Muscle of leg (tissue), 11 donors: ENCODE results near the gene WNT8B. TPM values are rescaled to one million over a fixed set of nuclear protein-coding genes. Genes with fewer than 3 reads are reported as not detected.

ENCODE experiments used
- DNase-seq: peaks from one replicate; pipeline ENCODE4 v3.0.0; 2013
- H3K27ac ChIP-seq: one replicate; pipeline ENCODE4 v1.5.1; 2013; ENCODE audit warnings: mild to moderate bottlenecking, low read length, control low read depth
- H3K27me3 ChIP-seq: one replicate; pipeline ENCODE4 v1.6.1; 2013; ENCODE audit warnings: low read length; ENCODE audit not compliant: control insufficient read depth, insufficient read depth
- H3K36me3 ChIP-seq: one replicate; pipeline ENCODE4 v1.6.1; 2013; ENCODE audit warnings: low read length; ENCODE audit not compliant: control insufficient read depth, insufficient read depth
- H3K4me1 ChIP-seq: one replicate; pipeline ENCODE4 v1.6.1; 2013; ENCODE audit warnings: low read length; ENCODE audit not compliant: control insufficient read depth, insufficient read depth
- H3K4me3 ChIP-seq: one replicate; pipeline ENCODE4 v1.5.1; 2013; ENCODE audit warnings: low read length, control low read depth
- H3K9me3 ChIP-seq: replicated peaks from 2 replicates; pipeline ENCODE4 v1.6.1; 2013; ENCODE audit warnings: low read depth, low read length; ENCODE audit not compliant: control insufficient read depth
- WGBS: methylation state at CpG from one replicate; pipeline ENCODE4 v1.1.5; 2013; ENCODE audit warnings: missing lambda C conversion rate; ENCODE audit not compliant: insufficient coverage; 5-methylcytosine and 5-hydroxymethylcytosine counted together
- polyA plus RNA-seq, 8 donors: library from polyadenylated mRNA; unstranded; fragments of 120-200 nt; gene quantifications; one replicate each; pipeline versions ENCODE4 v1.2.1 to v1.2.3, GENCODE V29; 2013; ENCODE audit warnings: inconsistent platforms in 1 of 8, low replicate concordance in 1 of 8; ENCODE audit not compliant: insufficient read length in 8 of 8, insufficient read depth in 1 of 8
- total RNA-seq: library from RNA; stranded (reverse); fragments of 120-200 nt; gene quantifications from one replicate; pipeline ENCODE4 v1.2.4, GENCODE V29; 2013

Gene WNT8B
- total and polyA plus RNA-seq, 9 donors, result 0.05 to 0.11 TPM; not detected in 7

DNA sequence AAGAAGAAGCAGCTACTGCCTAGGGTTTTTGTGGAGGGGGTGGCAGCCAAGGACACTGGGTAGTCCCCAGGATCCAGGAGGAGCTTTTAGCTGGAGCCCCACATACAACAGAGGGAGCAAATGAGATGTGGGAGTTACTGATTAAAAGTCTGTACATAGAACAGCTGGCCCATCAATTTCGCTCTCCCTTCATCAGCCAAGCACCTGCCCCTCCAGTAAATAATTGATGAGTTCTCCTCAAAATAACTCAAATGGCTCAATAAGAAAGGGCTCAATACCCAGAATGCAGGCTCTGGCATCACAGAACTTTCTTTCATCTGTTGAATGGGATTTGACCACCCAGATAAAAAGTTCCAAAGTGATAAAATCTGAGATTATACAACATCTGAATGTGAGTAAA, 15.1 kb upstream of the WNT8B start:
- H3K9me3 ChIP-seq, result no peaks in the 10 kb centered on the region
- H3K27ac ChIP-seq, result no peak overlapping the region
- no CpG with 5 or more reads among the region's 1 CpG for WGBS

DNA sequence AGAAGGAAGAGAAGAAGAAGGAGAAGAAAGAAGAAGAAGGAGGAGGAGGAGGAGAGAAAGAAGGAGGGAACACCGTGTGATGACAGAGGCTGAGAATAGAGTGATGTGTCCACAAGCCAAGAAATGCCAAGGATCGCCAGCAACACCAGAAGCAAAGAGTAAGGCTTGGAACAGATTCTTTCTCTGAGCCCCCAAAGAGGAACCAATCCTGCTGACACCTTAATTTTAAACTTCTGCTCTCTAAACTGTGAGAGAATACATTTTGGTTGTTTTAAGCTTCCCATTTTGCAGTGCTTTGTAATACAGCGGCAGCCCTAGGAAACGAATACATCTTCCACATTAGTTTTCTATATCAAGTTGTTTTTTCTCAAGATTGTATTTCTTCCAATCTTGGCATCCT, 13.9 kb upstream of the WNT8B start:
- no peaks in the 10 kb centered on the region for H3K9me3 ChIP-seq
- H3K36me3 ChIP-seq, result no peaks in the 10 kb centered on the region
- no peak overlapping the region for H3K27ac ChIP-seq
- no peaks in the 10 kb centered on the region for H3K4me1 ChIP-seq
- no peak overlapping the region for H3K4me3 ChIP-seq
- H3K27me3 ChIP-seq, result peaks cover 4% of the 10 kb centered on the region
- 81% methylated on average over 2 of the region's 4 CpGs for WGBS
- DNase-seq, result peak; percentile 44

More for the DNA sequence above, 15.1 kb upstream of the WNT8B start:
- Histone ChIP-seq H3K4me1 (no peaks in the 10 kb centered on the region), H3K27me3 (peaks cover 4% of the 10 kb centered on the region), H3K4me3 (no peak overlapping the region), H3K36me3 (no peaks in the 10 kb centered on the region)
- no peak for DNase-seq

DNA sequence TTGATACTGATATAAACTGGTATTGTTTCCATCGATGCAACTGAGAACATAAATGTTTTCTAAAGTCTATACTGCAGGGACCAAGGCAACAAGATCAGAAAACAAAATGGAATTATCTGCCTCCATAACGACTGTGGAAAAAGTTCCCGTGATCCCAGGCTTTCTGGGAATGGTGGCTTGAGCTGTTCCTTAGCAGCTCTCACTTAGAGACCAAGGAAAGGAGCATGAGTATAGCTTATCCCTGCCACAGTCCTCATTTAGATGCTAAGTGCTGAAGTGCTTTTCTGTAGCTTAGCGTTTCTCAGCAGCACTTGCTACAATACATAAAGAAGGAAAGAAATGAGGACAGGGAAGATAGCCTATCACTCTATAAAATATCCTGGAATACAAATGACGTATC, 5.5 kb downstream of the WNT8B start:
- Histone ChIP-seq H3K27me3 (no peaks in the 10 kb centered on the region), H3K27ac (no peak overlapping the region), H3K9me3 (no peaks in the 10 kb centered on the region), H3K4me1 (no peaks in the 10 kb centered on the region), H3K4me3 (no peak overlapping the region), H3K36me3 (no peaks in the 10 kb centered on the region)
- DNase-seq, result no peak
- WGBS, result 56% methylated on average over 3 of the region's 5 CpGs

DNA sequence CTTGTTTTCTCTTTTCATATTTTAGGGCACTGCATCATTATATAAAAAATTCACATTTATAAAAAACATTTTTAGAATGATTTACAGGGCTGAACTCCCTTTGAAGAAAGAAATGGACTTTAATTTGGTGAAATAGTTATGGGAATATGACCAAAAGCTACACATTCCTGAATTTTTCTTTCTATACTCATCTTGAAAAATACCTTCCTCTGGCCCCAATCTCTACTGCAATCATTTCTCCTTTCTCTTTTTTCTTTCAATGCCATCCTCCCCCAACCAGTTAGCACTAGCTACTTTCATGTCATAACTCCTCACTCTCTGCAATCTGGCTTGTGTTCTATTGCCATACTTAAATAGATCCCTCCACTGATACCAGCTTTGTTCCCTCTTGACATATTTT, 6.2 kb downstream of the WNT8B start:
- Histone ChIP-seq H3K4me3 (no peak overlapping the region), H3K27ac (no peak overlapping the region), H3K9me3 (no peaks in the 10 kb centered on the region), H3K4me1 (no peaks in the 10 kb centered on the region), H3K27me3 (no peaks in the 10 kb centered on the region), H3K36me3 (no peaks in the 10 kb centered on the region)
- no peak for DNase-seq

DNA sequence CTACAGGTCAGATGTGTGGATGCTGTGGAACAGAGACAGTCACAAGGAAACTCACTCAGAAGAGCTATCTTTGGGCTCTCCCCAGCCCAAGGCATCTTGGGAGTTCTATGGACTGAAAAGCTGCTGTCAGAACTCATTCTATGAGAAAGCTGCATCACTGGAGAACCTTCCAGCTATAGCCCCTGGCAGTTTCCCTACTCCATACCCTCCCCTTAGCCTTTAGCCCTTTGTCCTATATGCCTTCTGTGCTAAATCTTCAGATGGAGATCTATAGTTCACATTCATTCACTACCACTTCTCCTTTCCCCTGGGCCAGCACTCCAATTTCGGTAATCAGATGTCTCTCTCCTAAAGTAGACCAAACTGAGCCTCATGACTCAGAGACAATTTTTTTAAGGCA, 6.9 kb downstream of the WNT8B start:
- Histone ChIP-seq H3K27me3 (no peaks in the 10 kb centered on the region), H3K36me3 (no peaks in the 10 kb centered on the region), H3K27ac (no peak overlapping the region), H3K4me3 (no peak overlapping the region), H3K9me3 (no peaks in the 10 kb centered on the region), H3K4me1 (no peaks in the 10 kb centered on the region)
- 60% methylated on average over 1 of the region's 1 CpG for WGBS
- no peak for DNase-seq

DNA sequence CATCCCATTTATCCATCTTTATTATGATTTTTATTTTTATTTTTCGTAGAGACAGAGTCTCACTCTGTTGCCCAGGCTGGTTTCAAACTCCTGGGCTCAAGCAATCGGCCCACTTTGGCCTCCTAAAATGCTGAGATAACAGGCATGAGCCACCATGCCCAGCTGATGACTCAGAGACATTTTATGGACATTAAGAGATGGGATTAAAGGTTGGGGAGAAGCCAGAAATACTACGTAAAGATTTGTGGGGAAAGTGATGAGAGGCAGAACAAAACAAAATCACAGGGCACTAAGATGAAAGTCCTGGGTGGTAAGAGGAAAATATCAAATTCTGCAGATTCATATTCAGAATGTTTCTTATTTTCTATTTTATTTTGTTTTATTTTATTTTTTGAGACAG, 7.6 kb downstream of the WNT8B start:
- no peaks in the 10 kb centered on the region for H3K27me3 ChIP-seq
- no peaks in the 10 kb centered on the region for H3K36me3 ChIP-seq
- DNase-seq, result no peak
- H3K4me1 ChIP-seq, result no peaks in the 10 kb centered on the region
- 80% methylated on average over 2 of the region's 3 CpGs for WGBS
- H3K9me3 ChIP-seq, result no peaks in the 10 kb centered on the region
- no peak overlapping the region for H3K4me3 ChIP-seq
- no peak overlapping the region for H3K27ac ChIP-seq

DNA sequence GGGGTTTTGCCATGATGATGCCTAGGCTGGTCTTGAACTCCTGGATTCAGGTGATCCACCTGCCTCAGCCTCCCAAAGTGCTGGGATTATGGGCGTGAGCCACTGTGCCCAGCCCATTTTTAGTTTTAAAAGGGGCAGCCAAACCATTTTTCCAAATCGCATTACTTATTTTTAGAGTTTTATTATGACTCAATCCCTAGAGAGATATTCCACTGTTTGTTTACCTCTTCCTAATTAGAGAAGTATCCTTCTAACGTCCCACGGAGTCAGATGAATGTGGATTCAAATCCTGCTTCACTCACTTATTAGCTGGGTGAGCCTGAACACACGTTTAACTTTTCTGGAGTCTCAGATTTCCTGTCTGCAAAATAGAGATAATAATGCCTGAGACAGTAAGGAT, 15.2 kb downstream of the WNT8B start:
- WGBS, result no CpG with 5 or more reads among the region's 5 CpGs
- Histone ChIP-seq H3K27ac (no peak overlapping the region), H3K4me3 (no peak overlapping the region), H3K36me3 (no peaks in the 10 kb centered on the region), H3K27me3 (peaks cover 42% of the 10 kb centered on the region), H3K9me3 (no peaks in the 10 kb centered on the region), H3K4me1 (peaks cover 12% of the 10 kb centered on the region)
- no peak for DNase-seq

DNA sequence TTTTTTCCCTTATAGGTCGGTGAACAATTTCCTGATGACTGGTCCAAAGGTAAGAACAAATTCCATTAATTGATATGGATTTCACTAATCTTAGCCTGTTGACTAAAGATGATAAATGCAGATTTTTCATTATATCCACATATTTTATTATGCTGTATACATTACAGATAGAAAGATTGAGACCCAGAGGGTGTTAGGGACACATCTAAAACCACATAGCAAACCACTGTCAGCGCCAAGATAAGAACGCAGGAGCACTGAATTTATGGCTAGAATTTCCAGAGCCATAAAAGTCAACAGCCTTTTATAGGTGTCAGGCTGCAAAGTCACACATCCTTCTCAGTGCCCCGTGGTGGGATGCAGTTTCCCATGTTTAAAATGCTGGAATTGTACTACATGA, 16.2 kb downstream of the WNT8B start:
- DNase-seq, result no peak

DNA sequence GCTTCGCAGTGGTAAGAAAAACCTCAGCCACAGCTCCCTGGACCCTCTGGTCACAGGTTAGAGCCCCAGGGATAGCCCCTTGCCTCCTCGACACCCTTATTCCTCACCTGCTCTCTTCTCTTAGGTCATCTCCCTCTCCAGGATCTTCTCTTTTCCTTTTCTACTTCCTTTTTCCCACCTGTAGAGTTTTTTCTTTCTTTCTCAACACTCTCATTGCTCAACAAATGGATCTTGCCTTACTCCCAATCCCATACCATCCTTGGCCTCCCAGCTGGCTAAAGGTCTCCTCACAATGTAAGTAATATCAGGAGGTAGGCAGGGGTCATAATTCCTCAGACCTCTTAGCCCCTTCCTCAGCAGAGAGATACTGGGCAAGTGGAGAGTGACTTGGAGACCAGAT, 17.2 kb downstream of the WNT8B start:
- Histone ChIP-seq H3K27me3 (peaks cover 50% of the 10 kb centered on the region), H3K4me1 (peaks cover 15% of the 10 kb centered on the region)
- no peak for DNase-seq

More for the DNA sequence above, 16.2 kb downstream of the WNT8B start:
- H3K9me3 ChIP-seq, result no peaks in the 10 kb centered on the region
- no CpG with 5 or more reads among the region's 4 CpGs for WGBS
- H3K27ac ChIP-seq, result no peak overlapping the region
- no peak overlapping the region for H3K4me3 ChIP-seq
- H3K27me3 ChIP-seq, result peaks cover 46% of the 10 kb centered on the region
- H3K36me3 ChIP-seq, result no peaks in the 10 kb centered on the region
- H3K4me1 ChIP-seq, result peaks cover 15% of the 10 kb centered on the region

DNA sequence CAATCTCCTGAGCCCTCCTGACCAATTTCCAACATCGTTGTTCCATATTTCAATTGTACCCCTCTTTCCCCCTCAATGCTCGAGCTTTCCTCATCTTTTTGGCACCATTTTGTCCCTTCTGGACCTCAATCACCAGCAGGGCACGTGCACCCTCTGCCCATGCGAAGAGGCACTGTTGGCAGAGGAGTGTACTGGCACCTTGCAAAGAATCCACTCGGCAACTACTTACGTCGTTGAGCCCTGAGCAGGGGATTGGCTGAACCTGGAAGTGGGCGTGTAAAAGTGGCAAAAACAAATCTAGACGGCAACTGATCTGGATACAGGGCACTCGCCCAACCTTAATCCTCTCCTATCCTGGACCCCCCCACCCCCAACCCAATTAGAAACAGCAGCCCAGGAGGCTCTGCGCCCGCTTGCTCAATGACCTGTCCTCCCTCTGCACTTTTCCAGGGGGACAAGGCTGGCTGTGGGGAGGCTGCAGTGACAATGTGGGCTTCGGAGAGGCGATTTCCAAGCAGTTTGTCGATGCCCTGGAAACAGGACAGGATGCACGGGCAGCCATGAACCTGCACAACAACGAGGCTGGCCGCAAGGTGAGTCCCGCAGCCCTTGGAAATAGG, 18.8 kb downstream of the WNT8B start:
- H3K36me3 ChIP-seq, result peaks cover 1% of the 10 kb centered on the region
- H3K9me3 ChIP-seq, result no peaks in the 10 kb centered on the region
- no peak overlapping the region for H3K27ac ChIP-seq
- peaks cover 50% of the 10 kb centered on the region for H3K27me3 ChIP-seq
- peak overlapping the region; percentile 26 for H3K4me3 ChIP-seq
- 3% methylated on average over 13 of the region's 19 CpGs for WGBS
- peaks cover 15% of the 10 kb centered on the region for H3K4me1 ChIP-seq
- peak; percentile 86 for DNase-seq

More for the DNA sequence above, 17.2 kb downstream of the WNT8B start:
- Histone ChIP-seq H3K4me3 (no peak overlapping the region), H3K36me3 (no peaks in the 10 kb centered on the region), H3K9me3 (no peaks in the 10 kb centered on the region), H3K27ac (no peak overlapping the region)
- WGBS, result 58% methylated on average over 2 of the region's 2 CpGs
